8988T (cell line): ENCODE results near the gene AMOT.
"Not testable (repeated sequence)": the region's sequence is repeated elsewhere in the genome, so short reads cannot be mapped to it uniquely, and the experiment has no call there.

Source experiments
- DNase-seq: peaks from one replicate; pipeline ENCODE4 v3.0.0; 2011

Gene AMOT

DNA sequence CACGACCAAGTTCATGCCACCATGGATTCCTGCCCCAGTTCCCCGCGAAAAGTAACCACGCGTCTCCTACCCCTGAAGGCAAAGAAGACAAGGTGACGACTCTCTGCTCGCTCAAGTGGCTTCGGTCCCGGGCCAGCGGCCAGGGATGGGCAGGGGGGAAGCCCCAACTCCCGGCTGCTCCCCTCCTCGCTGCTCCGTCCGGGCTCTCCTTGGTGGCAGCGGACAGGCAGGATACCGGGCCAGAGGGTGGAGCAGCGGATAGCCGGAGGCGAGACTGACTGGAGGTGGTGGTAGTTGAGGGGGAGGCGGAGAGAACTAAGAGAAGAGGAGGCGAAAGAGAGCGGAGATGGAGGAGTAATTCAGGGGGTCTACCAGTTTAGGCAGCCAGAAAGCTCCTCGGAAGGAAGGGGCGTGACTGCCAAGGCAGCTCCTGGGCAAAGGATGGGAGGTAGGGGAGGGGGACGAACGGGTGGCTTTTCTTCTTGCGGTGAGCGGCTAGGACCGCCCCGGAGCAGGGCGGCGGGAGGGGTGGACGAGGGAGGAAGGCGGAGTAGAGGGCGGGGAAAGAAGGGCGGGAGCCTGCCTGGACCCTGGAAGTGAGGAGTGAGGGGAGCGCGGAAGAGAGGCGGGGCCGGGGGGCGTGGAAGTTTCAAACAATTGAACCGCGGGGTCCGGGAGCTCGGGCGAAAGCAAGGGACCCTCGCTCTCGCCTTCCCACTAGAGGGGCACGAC lies at the start of gene AMOT:
Gene AMOT, minus strand, starts transcription at position 450 of the 732 bp plus-strand sequence. CDS start 17,705 bp downstream, outside the sequence.
- peak; percentile 18 for DNase-seq

DNA sequence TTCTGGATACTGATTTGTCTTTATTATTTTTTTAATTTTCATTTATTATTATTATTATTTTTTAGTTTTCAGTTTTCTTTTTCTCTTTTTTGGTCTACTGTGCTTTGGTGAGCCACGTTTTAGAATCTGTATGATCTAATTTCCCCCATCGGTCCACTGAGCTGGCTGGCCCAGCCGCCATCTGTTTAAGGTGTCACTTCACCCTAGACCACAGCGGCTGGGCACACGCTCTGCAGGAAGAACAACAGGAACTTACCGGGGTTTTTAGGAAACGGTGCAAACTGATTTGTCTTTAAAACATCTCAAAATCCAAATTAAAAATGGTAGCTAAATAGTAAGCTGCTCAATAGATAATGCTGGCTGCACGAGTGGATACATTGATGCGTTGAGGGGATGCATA lies 48.8 kb upstream of the AMOT start:
- DNase-seq, result no peak

GRCh38 chrX:112888916-112889315 lies 48.3 kb upstream of the AMOT start:
- no peak for DNase-seq

GRCh38 chrX:112877771-112878173 lies 37.1 kb upstream of the AMOT start:
- no peak for DNase-seq

- DNase-seq, result no peak
Measured at GRCh38 chrX:112874614-112875013, 34.0 kb upstream of the AMOT start.

- no peak for DNase-seq
Measured at GRCh38 chrX:112874175-112874574, 33.5 kb upstream of the AMOT start.

GRCh38 chrX:112868586-112868985 lies 28.0 kb upstream of the AMOT start:
- no peak for DNase-seq

DNA sequence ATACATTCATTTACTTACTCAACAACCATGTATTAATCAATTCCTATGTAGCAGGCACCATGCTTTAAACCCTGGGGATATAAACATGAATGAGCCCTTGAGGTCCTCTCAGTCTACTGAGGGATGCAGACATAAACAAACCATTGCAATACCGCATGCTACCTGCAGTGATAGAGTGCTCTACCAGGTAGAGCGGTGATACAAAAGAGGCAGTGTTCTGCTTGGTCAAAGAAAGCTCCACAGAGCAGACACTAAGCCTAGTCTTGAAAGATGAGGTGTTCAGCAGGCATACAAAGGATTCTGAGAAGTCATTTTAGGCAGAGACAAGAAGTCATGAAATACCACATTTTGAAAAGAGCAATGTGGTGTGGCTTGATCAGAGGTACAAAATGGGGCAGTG lies 26.9 kb upstream of the AMOT start:
- no peak for DNase-seq

DNA sequence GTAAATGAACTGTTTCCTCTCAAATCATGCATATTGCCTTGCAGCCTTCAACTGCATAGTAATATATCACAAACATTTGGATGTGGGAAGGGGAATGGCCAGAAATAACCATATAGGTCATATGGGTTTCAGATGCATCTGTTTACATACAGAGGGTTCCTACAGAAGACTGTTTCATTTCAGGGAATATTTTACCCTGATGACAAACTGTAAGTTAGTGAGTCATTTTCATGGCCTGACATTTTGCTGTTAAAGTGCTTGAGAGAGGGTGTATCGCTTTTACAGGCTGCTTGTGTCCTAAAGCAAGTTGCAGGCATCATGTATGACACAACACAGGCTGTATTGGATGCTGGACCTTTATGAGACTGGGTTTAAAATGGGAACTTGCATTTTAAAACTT lies 25.5 kb upstream of the AMOT start:
- DNase-seq, result no peak

DNA sequence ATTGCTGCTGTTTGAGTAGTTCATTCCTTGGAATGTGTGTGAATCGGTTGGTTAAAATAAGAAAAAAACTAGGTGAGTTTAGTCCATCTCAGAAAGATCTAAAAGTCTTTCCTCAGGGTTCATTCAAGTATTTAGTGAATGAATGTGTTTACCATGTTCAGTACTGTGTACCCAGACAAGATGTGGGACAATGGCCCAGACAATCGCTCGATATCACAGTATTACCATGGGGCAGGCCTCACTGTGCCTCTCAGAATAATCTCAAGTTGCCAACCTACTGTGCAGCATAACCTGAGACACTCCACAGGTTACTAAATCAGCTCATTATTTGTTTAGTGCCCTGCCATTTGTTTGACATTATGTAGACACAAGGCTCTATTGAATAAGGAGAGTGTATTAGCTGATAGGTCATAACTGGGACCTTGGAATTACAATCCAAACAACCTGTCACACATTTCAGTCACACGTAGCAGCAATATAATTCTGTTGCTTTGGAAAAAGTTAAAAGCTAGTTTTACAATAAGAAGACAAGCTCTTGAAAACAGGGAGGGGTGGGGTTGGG lies 24.9 kb upstream of the AMOT start:
- DNase-seq, result no peak

GRCh38 chrX:112863850-112864249 lies 23.2 kb upstream of the AMOT start:
- no peak for DNase-seq

GRCh38 chrX:112857478-112857878 lies 16.8 kb upstream of the AMOT start:
- DNase-seq, result no peak

DNA sequence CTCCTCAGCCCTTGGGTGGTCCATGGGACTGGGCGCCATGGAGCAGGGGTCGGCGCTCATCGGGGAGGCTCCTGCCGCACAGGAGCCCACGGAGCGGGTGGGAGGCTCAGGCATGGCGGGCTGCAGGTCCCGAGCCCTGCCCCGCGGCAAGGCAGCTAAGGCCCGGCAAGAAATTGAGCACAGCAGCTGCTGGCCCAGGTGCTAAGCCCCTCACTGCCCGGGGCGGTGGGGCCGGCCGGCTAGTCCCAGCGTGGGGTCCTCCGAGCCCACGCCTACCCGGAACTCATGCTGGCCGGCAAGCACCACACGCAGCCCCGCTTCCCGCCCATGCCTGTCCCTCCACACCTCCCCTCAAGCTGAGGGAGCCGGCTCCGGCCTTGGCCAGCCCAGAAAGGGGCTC lies 14.3 kb upstream of the AMOT start:
- DNase-seq, result not testable (repeated sequence)

DNA sequence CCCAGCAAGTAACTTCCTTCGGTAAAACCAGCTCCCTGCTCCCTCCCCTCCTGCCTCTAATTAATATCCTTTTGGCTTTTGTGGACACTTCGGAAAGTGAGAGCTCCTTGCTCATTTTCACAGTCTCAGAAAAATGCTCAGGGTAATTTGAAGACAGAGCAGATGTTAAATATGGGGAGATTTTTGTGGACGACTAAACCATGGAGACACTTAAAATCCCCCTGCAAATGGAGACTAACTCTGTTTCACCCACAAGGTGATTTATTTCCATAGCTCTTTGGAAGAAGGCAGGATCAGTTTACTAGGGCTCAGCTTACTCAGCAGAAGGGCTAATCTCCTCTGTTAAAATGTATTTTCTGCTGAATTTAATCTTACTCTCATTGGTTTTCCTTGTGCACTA lies 12.2 kb upstream of the AMOT start:
- DNase-seq, result no peak

GRCh38 chrX:112851806-112852205 lies 11.2 kb upstream of the AMOT start:
- DNase-seq, result no peak

- no peak for DNase-seq
Measured at GRCh38 chrX:112851161-112851779, 10.6 kb upstream of the AMOT start.

DNA sequence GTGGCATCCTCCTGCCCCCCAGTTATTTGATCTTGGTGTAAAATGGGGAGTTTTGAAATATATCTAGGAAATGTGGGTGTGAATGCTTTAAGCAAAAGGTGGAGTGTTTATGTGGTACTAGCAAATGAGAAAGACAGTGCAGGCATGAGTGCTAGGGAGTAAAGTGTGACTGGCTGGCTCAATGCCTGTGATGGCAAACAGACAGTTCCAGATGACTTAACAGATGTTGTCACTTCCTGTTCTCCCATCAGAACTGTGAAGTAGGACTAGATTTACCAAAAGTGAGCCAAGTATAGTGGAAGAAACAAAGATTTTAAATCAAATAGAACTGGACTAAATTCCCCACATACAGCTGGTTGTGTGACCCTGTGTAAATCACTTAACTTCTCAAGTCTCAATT lies 8.4 kb upstream of the AMOT start:
- DNase-seq, result no peak

GRCh38 chrX:112846782-112847181 lies 6.2 kb upstream of the AMOT start:
- no peak for DNase-seq

DNA sequence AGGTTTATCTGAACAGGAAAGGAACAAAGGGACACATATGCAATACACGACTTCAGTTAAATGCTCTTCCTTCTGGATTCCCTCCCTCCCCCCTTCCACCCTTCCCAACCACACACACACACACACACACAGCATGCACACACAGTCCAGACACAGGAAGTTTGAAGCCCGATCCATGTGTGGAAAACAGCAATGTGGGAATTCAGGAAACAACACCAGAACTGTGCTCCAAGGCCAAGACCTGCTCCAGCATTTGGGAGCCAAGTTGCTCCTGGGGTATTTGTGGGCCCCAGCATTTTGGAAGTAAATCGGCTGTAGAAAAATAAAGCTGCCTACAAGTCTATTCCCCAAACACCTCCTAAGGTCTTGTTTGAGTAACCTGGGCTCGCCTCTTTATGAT lies 5.6 kb upstream of the AMOT start:
- DNase-seq, result no peak

GRCh38 chrX:112844250-112844649 lies 3.6 kb upstream of the AMOT start:
- no peak for DNase-seq

DNA sequence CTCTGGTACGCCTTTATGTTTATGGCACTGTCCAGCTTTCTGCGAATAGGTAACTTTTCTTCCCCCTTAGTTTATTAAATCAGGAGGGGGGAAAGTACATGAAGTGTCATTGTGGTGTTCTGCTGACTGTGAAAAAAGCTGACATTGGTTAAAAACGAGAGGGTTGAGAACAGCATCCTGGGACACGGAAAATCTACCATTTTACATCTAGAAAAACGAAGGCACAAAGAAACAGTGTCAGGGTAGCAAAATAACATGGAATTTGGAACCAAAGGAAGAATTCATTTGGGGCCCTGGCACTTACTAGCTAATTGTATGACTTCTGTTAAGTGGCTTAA lies 1.2 kb upstream of the AMOT start:
- DNase-seq, result no peak

DNA sequence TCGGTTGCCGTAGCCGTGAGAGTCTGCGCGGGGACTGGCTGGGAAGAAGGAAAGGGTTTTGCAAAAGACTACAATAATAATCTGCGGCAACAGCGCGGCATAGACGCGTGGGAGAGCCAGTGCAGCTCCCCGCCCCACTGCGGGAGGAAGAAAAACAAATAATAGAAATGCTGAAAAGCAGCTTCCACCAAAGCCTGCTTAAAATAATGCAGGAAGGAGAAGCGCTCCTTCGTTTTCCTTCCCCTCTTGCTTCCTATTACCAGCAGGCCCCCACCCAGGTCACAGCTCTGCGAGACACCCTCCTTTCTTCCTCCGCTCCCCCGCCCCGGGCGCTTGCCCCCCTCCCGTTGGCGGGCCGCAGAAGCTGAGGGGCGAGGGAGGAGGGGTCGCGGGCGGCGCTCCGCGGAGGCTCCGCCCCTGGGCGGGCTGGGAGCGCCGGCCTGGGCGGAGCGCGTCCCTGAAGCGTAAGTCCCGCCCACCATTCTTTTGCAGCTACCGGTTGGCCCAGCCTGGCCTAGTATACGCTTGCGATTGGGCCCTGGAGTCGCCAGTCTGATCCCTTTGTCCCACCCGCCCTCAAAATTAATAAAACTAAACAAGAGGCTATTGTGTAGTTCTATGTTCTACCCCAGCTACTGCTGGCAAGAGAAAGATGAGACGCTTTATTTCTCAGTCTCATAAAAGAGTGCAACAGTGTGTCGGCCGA lies 636 bp upstream of the AMOT start:
- peak; percentile 25 for DNase-seq

DNA sequence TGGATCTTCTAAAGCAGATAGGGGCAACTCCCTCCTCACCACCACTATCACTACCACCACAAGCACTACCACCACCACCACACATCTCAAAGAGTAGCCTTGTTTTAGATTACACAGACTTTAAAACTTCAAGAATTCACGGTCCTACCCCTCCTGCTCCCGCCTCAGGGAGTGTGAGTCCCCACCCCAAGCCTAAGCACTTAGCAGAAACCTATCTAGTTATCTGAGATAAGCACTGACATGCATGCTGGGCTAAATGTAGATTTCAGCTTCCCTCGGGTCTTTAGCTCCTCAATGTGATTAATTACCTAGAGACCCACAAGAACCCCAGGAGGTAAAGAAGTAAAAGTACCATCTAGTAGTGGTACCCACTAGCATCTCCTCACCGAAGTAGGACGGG lies 775 bp downstream of the AMOT start:
- DNase-seq, result no peak

DNA sequence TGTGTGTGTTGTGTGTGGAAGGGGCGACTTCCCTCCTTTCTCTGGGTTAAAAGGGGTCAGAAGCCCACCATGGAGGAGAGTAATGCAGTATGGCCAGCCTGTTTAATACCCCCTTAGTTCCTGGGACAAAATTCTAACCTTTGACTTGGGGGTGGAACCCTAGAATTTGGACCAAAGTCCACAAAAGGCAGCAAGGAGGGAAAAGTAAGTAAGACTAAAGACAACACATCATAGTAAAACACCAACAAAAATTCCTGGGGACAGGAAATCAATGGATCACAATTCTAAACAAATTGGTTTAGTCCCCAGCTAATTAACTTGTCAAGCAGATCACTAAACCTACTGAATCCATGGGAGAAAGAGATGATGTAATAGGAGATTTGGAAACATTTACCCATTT lies 3.1 kb downstream of the AMOT start:
- DNase-seq, result no peak
